Lower lobe of right lung (tissue), 2 donors: ENCODE data around the gene SAMD1. TPM values are rescaled to one million over a fixed set of nuclear protein-coding genes. Genes with fewer than 3 reads are reported as not detected.
A peak's percentile ranks its signal among the peaks of the same experiment; 100 is the strongest.
"Not testable (repeated sequence)": the region's sequence is repeated elsewhere in the genome, so short reads cannot be mapped to it uniquely, and the experiment has no call there.

Source experiments
- ATAC-seq, 2 donors: fragments of 200-7000 bp; cut with Tn5 transposase; one replicate each; pipeline ENCODE4 v1.9.1; 2020 to 2022; ENCODE audit warnings: mild to moderate bottlenecking in 2 of 2, moderate library complexity in 2 of 2
- DNase-seq: peaks from one replicate; pipeline ENCODE4 v3.0.0-alpha.2; 2020
- H3K27ac ChIP-seq: fragments of 200-600 bp; one replicate; pipeline ENCODE4 v1.8.0; 2022
- H3K27me3 ChIP-seq: fragments of 200-600 bp; one replicate; pipeline ENCODE4 v1.8.0; 2022; ENCODE audit warnings: low read depth
- H3K36me3 ChIP-seq: fragments of 200-600 bp; one replicate; pipeline ENCODE4 v1.8.0; 2022; ENCODE audit warnings: mild to moderate bottlenecking
- H3K4me1 ChIP-seq: fragments of 200-600 bp; one replicate; pipeline ENCODE4 v1.8.0; 2022
- H3K4me3 ChIP-seq: fragments of 200-600 bp; one replicate; pipeline ENCODE4 v1.8.0; 2022; ENCODE audit warnings: mild to moderate bottlenecking
- H3K9me3 ChIP-seq: fragments of 200-600 bp; one replicate; pipeline ENCODE4 v1.8.0; 2022
- CTCF ChIP-seq: fragments of 200-600 bp; IDR thresholded peaks from one replicate; pipeline ENCODE4 v1.8.0; 2022; ENCODE audit warnings: antibody characterized with exemption, mild to moderate bottlenecking
- intact Hi-C: fragments of 100-400 bp; cut with DNase I; formaldehyde crosslinking; loops from one replicate; pipeline ENCODE4 v1.11.0; 2022
- total RNA-seq: library from RNA; stranded (reverse); fragmentation: NEBNext Ultra II Directional; extraction: Animal tissue kit (Norgen Biotek cat#: 25700); gene quantifications from one replicate; pipeline ENCODE4 v1.2.1, GENCODE V29; 2021
- donor health status: DM: no; HTN: yes; CAD: no; lungs with severe emphysema.

The SAMD1 gene
- total RNA-seq, 1 donor from 2014 or later: 51.4 TPM

- intact Hi-C loops, H3K4me3 ChIP-seq, H3K9me3 ChIP-seq, DNase-seq, H3K27me3 ChIP-seq: not testable (repeated sequence)
- Histone ChIP-seq H3K4me1 (peaks cover 10% of the 10 kb centered on the region), H3K27ac (peak overlapping the region; percentile 65), H3K36me3 (peaks cover 21% of the 10 kb centered on the region)
- ATAC-seq: peak; percentile 84 to 86
- peak; percentile 57 for TF ChIP-seq CTCF
Observed at GRCh38 chr19:14042659-14043608, 47.6 kb downstream of the SAMD1 start.

- H3K27me3 ChIP-seq: no peaks in the 10 kb centered on the region
- DNase-seq (no peak), ATAC-seq (no peak)
- no peak for TF ChIP-seq CTCF
- no peaks in the 10 kb centered on the region for H3K9me3 ChIP-seq
- peaks cover 10% of the 10 kb centered on the region for H3K4me1 ChIP-seq
- peaks cover 14% of the 10 kb centered on the region for H3K36me3 ChIP-seq
- intact Hi-C loops: no loop called here
- no peak overlapping the region for H3K27ac ChIP-seq
- no peak overlapping the region for H3K4me3 ChIP-seq
Observed at GRCh38 chr19:14039181-14039580, 51.4 kb downstream of the SAMD1 start.

Other genes starting within 250 kb of the SAMD1 start
- 0.68 TPM for gene NANOS3, start 213.6 kb downstream of the SAMD1 start, total RNA-seq
- 2.0 TPM for gene BRME1, start 184.6 kb downstream of the SAMD1 start, total RNA-seq
- 32.4 TPM for gene CC2D1A, start 184.6 kb downstream of the SAMD1 start, total RNA-seq
- 2.7 TPM for gene PODNL1, start 152.3 kb downstream of the SAMD1 start, total RNA-seq
- gene DCAF15, start 138.2 kb downstream of the SAMD1 start, total RNA-seq: 28.4 TPM
- 17.8 TPM for gene RFX1, start 84.4 kb downstream of the SAMD1 start, total RNA-seq
- not detected for gene RLN3, start 62.6 kb downstream of the SAMD1 start, total RNA-seq
- gene IL27RA, start 59.0 kb downstream of the SAMD1 start, total RNA-seq: 20.4 TPM
- 7.7 TPM for gene PALM3, start 28.7 kb downstream of the SAMD1 start, total RNA-seq
- 7.1 TPM for gene MISP3, start 18.0 kb downstream of the SAMD1 start, total RNA-seq
- not detected for gene C19orf67, start 5.0 kb downstream of the SAMD1 start, total RNA-seq
- gene PRKACA, start 27.0 kb upstream of the SAMD1 start, total RNA-seq: 87.1 TPM
- gene ASF1B, start 45.8 kb upstream of the SAMD1 start, total RNA-seq: 2.6 TPM
- gene ADGRL1, start 115.4 kb upstream of the SAMD1 start, total RNA-seq: 28.7 TPM